ENCODE data around the gene KIF15. TPM values are rescaled to one million over a fixed set of nuclear protein-coding genes. Genes with fewer than 3 reads are reported as not detected.
A peak's percentile ranks its signal among the peaks of the same experiment; 100 is the strongest.
"Not testable (repeated sequence)": the region's sequence is repeated elsewhere in the genome, so short reads cannot be mapped to it uniquely, and the experiment has no call there.

The KIF15 gene
- total RNA-seq, 4 donors from 2014 or later = 0.13 to 2.4 (median 0.51) TPM

- H3K9me3 ChIP-seq = no peaks in the 10 kb centered on the region
- H3K27ac ChIP-seq = no peak overlapping the region
- no peaks in the 10 kb centered on the region for H3K27me3 ChIP-seq
- peaks cover 0 to 18% (median 0%) of the 10 kb centered on the region in 3 donors for H3K4me1 ChIP-seq
- H3K4me3 ChIP-seq = no peak overlapping the region
- TF ChIP-seq EP300 (IDR thresholded peaks at IDR 0.05) = no peak
- TF ChIP-seq, protein P1, sequence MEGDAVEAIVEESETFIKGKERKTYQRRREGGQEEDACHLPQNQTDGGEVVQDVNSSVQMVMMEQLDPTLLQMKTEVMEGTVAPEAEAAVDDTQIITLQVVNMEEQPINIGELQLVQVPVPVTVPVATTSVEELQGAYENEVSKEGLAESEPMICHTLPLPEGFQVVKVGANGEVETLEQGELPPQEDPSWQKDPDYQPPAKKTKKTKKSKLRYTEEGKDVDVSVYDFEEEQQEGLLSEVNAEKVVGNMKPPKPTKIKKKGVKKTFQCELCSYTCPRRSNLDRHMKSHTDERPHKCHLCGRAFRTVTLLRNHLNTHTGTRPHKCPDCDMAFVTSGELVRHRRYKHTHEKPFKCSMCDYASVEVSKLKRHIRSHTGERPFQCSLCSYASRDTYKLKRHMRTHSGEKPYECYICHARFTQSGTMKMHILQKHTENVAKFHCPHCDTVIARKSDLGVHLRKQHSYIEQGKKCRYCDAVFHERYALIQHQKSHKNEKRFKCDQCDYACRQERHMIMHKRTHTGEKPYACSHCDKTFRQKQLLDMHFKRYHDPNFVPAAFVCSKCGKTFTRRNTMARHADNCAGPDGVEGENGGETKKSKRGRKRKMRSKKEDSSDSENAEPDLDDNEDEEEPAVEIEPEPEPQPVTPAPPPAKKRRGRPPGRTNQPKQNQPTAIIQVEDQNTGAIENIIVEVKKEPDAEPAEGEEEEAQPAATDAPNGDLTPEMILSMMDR (IDR thresholded peaks at IDR 0.05) = no peak
- 70 to 85% methylated on average over 1 of the region's 1 CpG for WGBS, 2 donors (ENCODE audit: low coverage in 1 of 2)
- no peak for ATAC-seq
- H3K36me3 ChIP-seq = no peaks in the 10 kb centered on the region
These were observed 87.0 kb downstream of the KIF15 start for GRCh38 chr3:44848634-44849033.

- H3K4me3 ChIP-seq, H3K4me1 ChIP-seq, H3K36me3 ChIP-seq, H3K27me3 ChIP-seq, ATAC-seq, H3K27ac ChIP-seq: not testable (repeated sequence)
- 94 to 97% methylated on average over 6 of the region's 6 CpGs for WGBS, 2 donors (ENCODE audit: low coverage in 1 of 2)
- H3K9me3 ChIP-seq = peaks cover 0 to 12% (median 0%) of the 10 kb centered on the region in 3 donors
These were observed 95.1 kb downstream of the KIF15 start for GRCh38 chr3:44856663-44857062.

- no peak for ATAC-seq
- WGBS, 2 donors (ENCODE audit: low coverage in 1 of 2) = 86 to 93% methylated on average over 1 to 4 of the region's 4 CpGs
These were observed 98.5 kb downstream of the KIF15 start for GRCh38 chr3:44860117-44860516.

DNA sequence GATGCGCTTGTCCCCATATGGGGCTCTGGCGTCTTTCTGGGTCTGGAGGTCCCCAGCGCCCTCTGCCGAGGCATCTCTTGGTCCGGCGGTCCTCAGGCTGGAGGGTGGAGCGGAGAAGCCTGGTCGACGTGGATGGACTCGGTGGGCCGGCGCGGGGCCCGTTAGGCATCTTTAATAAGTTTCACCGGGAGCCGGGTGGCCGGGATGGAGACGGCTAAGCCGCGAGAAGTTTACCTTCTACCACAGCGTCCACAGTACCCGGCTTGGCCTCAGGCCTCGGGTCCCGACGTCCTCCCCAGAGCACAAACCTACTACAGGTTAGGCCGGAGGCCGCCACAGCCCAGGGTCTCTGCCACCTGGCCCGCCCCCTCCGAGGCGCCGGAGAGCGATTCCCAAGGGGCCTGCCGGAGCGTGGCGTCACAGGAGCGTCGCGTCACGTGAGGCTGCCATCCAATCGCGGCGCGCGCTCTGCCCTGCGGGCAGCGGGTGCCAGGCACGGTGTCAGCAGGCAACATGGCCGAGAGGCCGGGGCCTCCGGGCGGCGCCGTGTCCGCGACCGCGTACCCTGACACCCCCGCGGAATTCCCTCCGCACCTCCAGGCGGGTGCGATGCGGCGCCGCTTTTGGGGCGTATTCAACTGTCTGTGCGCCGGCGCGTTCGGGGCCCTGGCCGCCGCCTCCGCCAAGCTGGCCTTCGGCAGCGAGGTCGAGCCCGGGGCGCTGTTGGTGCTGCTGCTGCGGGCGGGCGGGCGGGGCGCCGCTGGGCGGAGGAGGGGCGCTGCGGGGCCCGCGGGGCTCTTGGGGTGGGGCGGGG lies 100.0 kb downstream of the KIF15 start, which contains the start of gene TMEM42:
Gene TMEM42, plus strand, starts transcription at position 501 of the 814 bp plus-strand sequence. Its CDS starts 13 bp downstream, at position 514.
- Histone ChIP-seq H3K4me1 (peaks cover 0 to 25% (median 5%) of the 10 kb centered on the region in 3 donors), H3K4me3 (peak within 1 kb of the TSS; percentile 65 to 75), H3K9me3 (peaks cover 0 to 7% (median 0%) of the 10 kb centered on the region in 3 donors), H3K36me3 (peaks cover 0 to 10% of the 10 kb centered on the region in 2 donors), H3K27me3 (no peaks in the 10 kb centered on the region), H3K27ac (peak within 1 kb of the TSS; percentile 86 to 96 (median 92))
- no peak for TF ChIP-seq EP300 (IDR thresholded peaks at IDR 0.05)
- peak; percentile 85 to 88 for TF ChIP-seq POLR2A (IDR thresholded peaks at IDR 0.05)
- TF ChIP-seq, protein P1 (IDR thresholded peaks at IDR 0.05) = peak in 3 of 4 experiments; percentile 11 to 50 (median 15)
- peak; percentile 87 for TF ChIP-seq POLR2AphosphoS5 (IDR thresholded peaks at IDR 0.05)
- ATAC-seq = peak; percentile 98
- WGBS, 2 donors (ENCODE audit: low coverage in 1 of 2) = 10% methylated on average over 2 of the region's 91 CpGs; no CpG with 5 or more reads in 1 of the 2 donors

More at GRCh38 chr3:44860117-44860516, 98.5 kb downstream of the KIF15 start:
- H3K27ac ChIP-seq = no peak overlapping the region
- TF ChIP-seq POLR2AphosphoS5 (IDR thresholded peaks at IDR 0.05) (no peak), EP300 (IDR thresholded peaks at IDR 0.05) (no peak), POLR2A (IDR thresholded peaks at IDR 0.05) (no peak)
- TF ChIP-seq, protein P1 (IDR thresholded peaks at IDR 0.05) = no peak
- H3K27me3 ChIP-seq = no peaks in the 10 kb centered on the region
- H3K36me3 ChIP-seq = peaks cover 0 to 3% of the 10 kb centered on the region in 2 donors
- H3K9me3 ChIP-seq = peaks cover 0 to 12% (median 0%) of the 10 kb centered on the region in 3 donors
- no peak overlapping the region for H3K4me3 ChIP-seq
- H3K4me1 ChIP-seq = peaks cover 0 to 25% (median 5%) of the 10 kb centered on the region in 3 donors

- Histone ChIP-seq H3K9me3 (peaks cover 0 to 1% (median 0%) of the 10 kb centered on the region in 3 donors), H3K4me3 (peak overlapping the region; percentile 65 to 75), H3K27me3 (no peaks in the 10 kb centered on the region), H3K27ac (peak overlapping the region; percentile 86 to 96 (median 92)), H3K4me1 (peaks cover 0 to 25% (median 5%) of the 10 kb centered on the region in 3 donors), H3K36me3 (peaks cover 0 to 16% of the 10 kb centered on the region in 2 donors)
- peak; percentile 49 for ATAC-seq
- TF ChIP-seq POLR2AphosphoS5 (IDR thresholded peaks at IDR 0.05) (no peak), POLR2A (IDR thresholded peaks at IDR 0.05) (no peak), EP300 (IDR thresholded peaks at IDR 0.05) (no peak)
- TF ChIP-seq, protein P1 (IDR thresholded peaks at IDR 0.05) = no peak
- 2% methylated on average over 8 of the region's 25 CpGs; no CpG with 5 or more reads in 1 of the 2 donors for WGBS, 2 donors (ENCODE audit: low coverage in 1 of 2)
These were observed 100.6 kb downstream of the KIF15 start for GRCh38 chr3:44862226-44862637.
